AG04450 (cell line): Measurements from ENCODE around the gene BAIAP2L1. TPM values are rescaled to one million over a fixed set of nuclear protein-coding genes. Genes with fewer than 3 reads are reported as not detected.
A peak's percentile ranks its signal among the peaks of the same experiment; 100 is the strongest.
"Not testable (repeated sequence)": the region's sequence is repeated elsewhere in the genome, so short reads cannot be mapped to it uniquely, and the experiment has no call there.

Experiments
- CTCF ChIA-PET: fragments of 300-600, 350-600 bp; formaldehyde crosslinking; extraction: SDS; loops from one replicate; lab custom pipeline; 2022; ENCODE audit warnings: antibody characterized with exemption, inconsistent platforms; lab: Charles Lee
- POLR2A ChIA-PET: fragments of 350-600 bp; formaldehyde crosslinking; extraction: SDS; loops from one replicate; lab custom pipeline; 2021; ENCODE audit warnings: antibody characterized with exemption, inconsistent platforms; lab: Yijun Ruan, JAX
- DNase-seq: peaks from one replicate; pipeline ENCODE4 v3.0.0-alpha.2; 2011; ENCODE audit warnings: low read depth, low spot score
- H3K27ac ChIP-seq: one replicate; pipeline ENCODE4 v1.5.1; 2012; ENCODE audit warnings: low read depth, low read length, control low read depth
- H3K27me3 ChIP-seq: one replicate; pipeline ENCODE4 v1.6.0; 2012; ENCODE audit warnings: low read length; ENCODE audit not compliant: control insufficient read depth, insufficient read depth
- H3K4me3 ChIP-seq: 2 replicates; pipeline ENCODE4 v1.5.1; 2011; ENCODE audit warnings: mild to moderate bottlenecking, low read depth, low read length, control low read depth
- H3K9me3 ChIP-seq: 2 replicates; pipeline ENCODE4 v1.5.1; 2012; ENCODE audit warnings: low read length; ENCODE audit not compliant: control insufficient read depth, insufficient read depth
- polyA plus RNA-seq: library from polyadenylated mRNA; depleted of rRNA; stranded (reverse); fragments of >200 nt; gene quantifications from 2 replicates; pipeline ENCODE4 v1.2.3, GENCODE V29; 2011
- TF ChIP-seq, protein P1 (sequence below): IDR thresholded peaks from 2 replicates; pipeline ENCODE4 v1.5.1; 2011; ENCODE audit warnings: low read depth, low read length, control low read depth, inconsistent platforms

The BAIAP2L1 gene
- polyA plus RNA-seq, 1 experiment = 3.9 TPM

DNA sequence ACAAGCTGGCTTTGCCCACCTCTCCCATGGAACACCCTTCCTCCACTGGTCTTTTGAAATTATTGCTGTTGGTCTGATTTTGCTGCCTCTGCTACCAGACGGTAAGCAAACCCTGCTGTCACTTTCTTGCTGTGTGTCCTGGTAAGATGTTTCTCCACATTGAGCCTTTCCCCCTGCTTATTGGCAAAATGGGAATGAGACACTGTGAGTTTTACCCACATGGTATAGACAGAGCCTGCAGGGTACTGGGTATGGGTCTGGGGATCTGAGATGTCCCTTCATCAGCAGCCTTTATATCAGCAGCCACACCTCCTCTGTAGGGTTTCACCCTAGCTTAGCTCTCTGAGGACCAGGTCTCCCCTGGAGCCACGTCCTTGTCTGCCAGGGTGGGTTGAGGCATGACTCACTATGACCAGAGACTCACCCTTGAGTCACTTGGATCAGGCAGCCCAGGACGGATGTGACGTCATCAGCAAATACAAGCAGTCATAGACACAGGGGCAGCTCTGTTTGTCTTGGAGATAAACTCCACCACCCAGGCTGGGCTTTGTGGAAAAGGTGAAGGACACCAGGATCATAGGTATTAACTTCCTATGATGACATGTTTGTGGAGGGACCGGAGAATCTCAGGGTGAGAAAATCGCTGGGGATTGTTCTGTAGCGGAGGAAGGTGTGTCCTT is 17.9 kb upstream of the BAIAP2L1 start:
- TF ChIP-seq, protein P1, sequence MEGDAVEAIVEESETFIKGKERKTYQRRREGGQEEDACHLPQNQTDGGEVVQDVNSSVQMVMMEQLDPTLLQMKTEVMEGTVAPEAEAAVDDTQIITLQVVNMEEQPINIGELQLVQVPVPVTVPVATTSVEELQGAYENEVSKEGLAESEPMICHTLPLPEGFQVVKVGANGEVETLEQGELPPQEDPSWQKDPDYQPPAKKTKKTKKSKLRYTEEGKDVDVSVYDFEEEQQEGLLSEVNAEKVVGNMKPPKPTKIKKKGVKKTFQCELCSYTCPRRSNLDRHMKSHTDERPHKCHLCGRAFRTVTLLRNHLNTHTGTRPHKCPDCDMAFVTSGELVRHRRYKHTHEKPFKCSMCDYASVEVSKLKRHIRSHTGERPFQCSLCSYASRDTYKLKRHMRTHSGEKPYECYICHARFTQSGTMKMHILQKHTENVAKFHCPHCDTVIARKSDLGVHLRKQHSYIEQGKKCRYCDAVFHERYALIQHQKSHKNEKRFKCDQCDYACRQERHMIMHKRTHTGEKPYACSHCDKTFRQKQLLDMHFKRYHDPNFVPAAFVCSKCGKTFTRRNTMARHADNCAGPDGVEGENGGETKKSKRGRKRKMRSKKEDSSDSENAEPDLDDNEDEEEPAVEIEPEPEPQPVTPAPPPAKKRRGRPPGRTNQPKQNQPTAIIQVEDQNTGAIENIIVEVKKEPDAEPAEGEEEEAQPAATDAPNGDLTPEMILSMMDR = no peak
- H3K27me3 ChIP-seq = no peaks in the 10 kb centered on the region
- no peak overlapping the region for H3K4me3 ChIP-seq
- ChIA-PET POLR2A (interaction anchor here (0.5 to 1.3 kb wide), 4 partner anchors 37 to 129 kb away, joined by 3 to 5 read pairs (median 4); no protein-coding TSS in a partner anchor), CTCF (interaction anchor here (0.6 to 1.7 kb wide), 5 partner anchors 9 to 412 kb away, joined by 3 to 5 read pairs (median 4); no protein-coding TSS in a partner anchor)
- H3K9me3 ChIP-seq = no peaks in the 10 kb centered on the region
- DNase-seq = peak; percentile 77
- peak overlapping the region; percentile 65 for H3K27ac ChIP-seq

DNA sequence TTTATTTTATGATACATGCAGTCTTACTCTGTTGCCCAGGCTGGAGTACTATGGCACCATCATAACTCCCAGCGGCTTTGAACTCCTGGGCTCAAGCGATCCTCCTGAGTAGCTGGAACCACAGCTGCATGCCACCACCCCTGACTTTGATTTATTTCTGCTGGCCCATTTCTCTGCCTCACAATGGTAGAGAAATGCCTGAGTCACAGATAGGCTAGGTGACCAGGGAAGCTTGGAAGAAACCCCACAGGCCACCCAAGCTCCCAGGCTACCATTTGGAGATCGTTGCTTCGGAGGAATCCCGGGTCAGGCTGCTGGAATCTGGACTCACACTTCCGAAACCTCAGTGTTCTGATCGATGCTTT is 17.4 kb upstream of the BAIAP2L1 start:
- H3K9me3 ChIP-seq = no peaks in the 10 kb centered on the region
- no peak for DNase-seq
- peak overlapping the region; percentile 65 for H3K27ac ChIP-seq
- TF ChIP-seq, protein P1 = no peak
- ChIA-PET POLR2A (interaction anchor here (0.5 to 1.3 kb wide), 3 partner anchors 37 to 128 kb away, joined by 3 to 5 read pairs (median 4); no protein-coding TSS in a partner anchor), CTCF (interaction anchor here (0.6 to 1.7 kb wide), 4 partner anchors 8 to 413 kb away, joined by 3 to 5 read pairs (median 4); no protein-coding TSS in a partner anchor)
- no peak overlapping the region for H3K4me3 ChIP-seq
- no peaks in the 10 kb centered on the region for H3K27me3 ChIP-seq

DNA sequence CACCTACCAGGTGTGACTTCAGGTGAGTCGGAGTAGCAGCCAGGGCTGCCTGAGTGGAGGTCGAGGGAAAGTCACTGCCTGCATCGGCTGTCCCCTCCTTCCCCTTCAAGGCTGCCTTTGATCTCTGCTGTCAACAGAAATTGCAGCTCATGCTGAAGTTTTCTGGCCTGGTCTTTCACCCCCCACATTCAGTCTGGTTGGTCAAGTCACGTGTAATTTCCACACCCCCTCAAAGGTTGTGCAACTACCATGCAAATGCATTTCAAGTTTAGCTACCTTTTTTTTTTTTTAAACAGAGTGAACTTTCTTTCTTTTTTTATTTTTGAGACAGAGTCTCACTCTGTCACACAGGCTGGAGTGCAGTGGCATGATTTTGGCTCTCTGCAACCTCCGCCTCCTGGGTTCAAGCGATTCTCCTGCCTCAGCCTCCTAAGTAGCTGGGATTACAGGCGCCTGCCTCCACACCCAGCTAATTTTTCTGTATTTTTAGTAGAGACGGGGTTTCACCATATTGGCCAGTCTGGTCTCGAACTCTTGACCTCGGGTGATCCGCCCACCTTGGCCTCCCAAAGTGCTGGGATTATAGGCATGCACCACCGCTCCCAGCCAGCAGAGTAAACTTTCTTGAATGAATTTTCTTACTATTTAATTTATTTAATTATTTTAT is 16.8 kb upstream of the BAIAP2L1 start:
- POLR2A ChIA-PET, H3K9me3 ChIP-seq, DNase-seq, H3K27ac ChIP-seq, H3K4me3 ChIP-seq, H3K27me3 ChIP-seq: not testable (repeated sequence)
- CTCF ChIA-PET = interaction anchor here (0.6 to 1.7 kb wide), 7 partner anchors 8 to 414 kb away, joined by 3 to 5 read pairs (median 3); no protein-coding TSS in a partner anchor

DNA sequence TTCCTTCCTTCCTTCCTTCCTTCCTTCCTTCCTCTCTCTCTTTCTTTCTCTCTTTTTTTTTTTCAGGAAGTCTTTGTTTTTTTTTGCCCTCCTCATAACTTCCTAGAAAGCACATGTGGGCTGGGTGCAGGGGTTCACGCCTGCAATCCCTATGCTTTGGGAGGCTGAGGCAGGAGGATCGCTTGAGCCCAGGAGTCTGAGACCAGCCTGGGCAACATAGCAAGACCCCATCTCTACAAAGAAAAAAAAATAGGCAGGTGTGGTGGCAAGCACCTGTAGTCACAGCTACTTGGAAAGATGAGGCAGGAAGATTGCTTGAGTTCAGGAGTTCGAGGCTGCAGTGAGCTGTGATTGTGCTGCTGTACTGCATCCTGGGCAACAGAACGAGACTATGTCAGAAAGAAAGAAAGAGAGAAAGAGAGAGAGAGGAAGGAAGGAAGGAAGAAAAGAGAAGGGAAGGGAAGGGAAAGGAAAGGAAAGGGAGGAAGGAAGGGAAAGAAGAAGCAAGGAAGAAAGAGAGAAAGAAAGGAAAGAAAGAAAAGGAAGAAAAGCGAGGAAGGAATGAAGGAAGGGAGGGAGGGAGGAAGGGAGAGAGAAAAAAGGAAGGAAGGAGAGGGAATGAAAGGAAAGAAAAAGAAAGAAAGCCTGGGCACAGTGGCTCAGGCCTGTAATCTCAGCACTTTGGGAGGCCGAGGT is 13.5 kb upstream of the BAIAP2L1 start:
- POLR2A ChIA-PET = no interaction called here
- no peaks in the 10 kb centered on the region for H3K9me3 ChIP-seq
- no peak overlapping the region for H3K4me3 ChIP-seq
- H3K27ac ChIP-seq = no peak overlapping the region
- TF ChIP-seq, protein P1 = no peak
- no peak for DNase-seq
- CTCF ChIA-PET = no interaction called here
- H3K27me3 ChIP-seq = peaks cover 2% of the 10 kb centered on the region

DNA sequence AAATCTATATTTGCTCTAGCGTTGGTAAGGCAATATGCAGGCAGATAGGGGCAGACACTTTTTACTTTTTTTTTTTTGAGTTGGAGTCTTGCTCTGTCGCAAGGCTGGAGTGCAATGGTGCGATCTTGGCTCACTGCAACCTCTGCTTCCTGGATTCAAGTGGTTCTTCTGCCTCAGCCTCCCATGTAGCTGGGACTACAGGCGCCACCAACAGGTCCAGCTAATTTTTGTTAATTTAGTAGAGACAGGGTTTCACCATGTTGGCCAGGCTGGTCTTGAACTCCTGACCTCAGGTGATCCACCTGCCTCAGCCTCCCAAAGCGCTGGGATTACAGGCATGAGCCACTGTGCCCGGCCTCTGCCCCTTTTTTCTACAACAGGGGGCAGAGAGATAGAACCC is 12.8 kb upstream of the BAIAP2L1 start:
- POLR2A ChIA-PET = interaction anchor here (0.7 kb wide), 1 partner anchor 304 kb away, joined by 6 read pairs; no protein-coding TSS in a partner anchor
- CTCF ChIA-PET = not testable (repeated sequence)

More for the DNA sequence above, 12.8 kb upstream of the BAIAP2L1 start:
- H3K4me3 ChIP-seq, DNase-seq, H3K27me3 ChIP-seq, H3K9me3 ChIP-seq, H3K27ac ChIP-seq: not testable (repeated sequence)
